GM21825 (cell line): ENCODE measurements around the gene TCF23.
"Not testable (repeated sequence)": the region's sequence is repeated elsewhere in the genome, so short reads cannot be mapped to it uniquely, and the experiment has no call there.

ENCODE experiments used
- ATAC-seq: cut with Tn5 transposase; IDR thresholded peaks from one replicate; pipeline ENCODE4 v1.9.1; 2021; ENCODE audit warnings: mild to moderate bottlenecking, moderate library complexity; ENCODE audit not compliant: unreplicated experiment

TCF23 gene

GRCh38 chr2:27152102-27152795, 3.4 kb downstream of the TCF23 start:
- no peak for ATAC-seq

- ATAC-seq, result no peak
Measured at GRCh38 chr2:27152796-27153464, 4.1 kb downstream of the TCF23 start.

- ATAC-seq, result no peak
Measured at GRCh38 chr2:27154488-27154887, 5.7 kb downstream of the TCF23 start.

- no peak for ATAC-seq
Measured at GRCh38 chr2:27155069-27155520, 6.3 kb downstream of the TCF23 start.

- no peak for ATAC-seq
Measured at GRCh38 chr2:27158468-27158867, 9.7 kb downstream of the TCF23 start.

GRCh38 chr2:27159271-27159670, 10.5 kb downstream of the TCF23 start:
- no peak for ATAC-seq

- ATAC-seq, result no peak
Measured at GRCh38 chr2:27160191-27160590, 11.4 kb downstream of the TCF23 start.

- ATAC-seq, result no peak
Measured at GRCh38 chr2:27162151-27163121, 13.6 kb downstream of the TCF23 start.

- no peak for ATAC-seq
Measured at GRCh38 chr2:27164960-27165763, 16.4 kb downstream of the TCF23 start.

GRCh38 chr2:27170581-27171337, 22.0 kb downstream of the TCF23 start:
- ATAC-seq, result no peak

GRCh38 chr2:27171351-27171848, 22.6 kb downstream of the TCF23 start:
- ATAC-seq, result no peak

GRCh38 chr2:27174638-27175037, 25.8 kb downstream of the TCF23 start:
- ATAC-seq, result no peak

- ATAC-seq, result no peak
Measured at GRCh38 chr2:27175330-27175729, 26.5 kb downstream of the TCF23 start.

GRCh38 chr2:27175781-27176180, 27.0 kb downstream of the TCF23 start:
- not testable (repeated sequence) for ATAC-seq

GRCh38 chr2:27177441-27178351, 28.9 kb downstream of the TCF23 start:
- ATAC-seq, result no peak

GRCh38 chr2:27178469-27178868, 29.7 kb downstream of the TCF23 start:
- ATAC-seq, result no peak

GRCh38 chr2:27179344-27180000, 30.7 kb downstream of the TCF23 start:
- no peak for ATAC-seq

- ATAC-seq, result no peak
Measured at GRCh38 chr2:27182346-27182745, 33.5 kb downstream of the TCF23 start.
